T follicular helper cell (primary cell): ENCODE measurements around the gene KRT31.
"Not testable (repeated sequence)": the region's sequence is repeated elsewhere in the genome, so short reads cannot be mapped to it uniquely, and the experiment has no call there.

ENCODE experiments used
- DNase-seq: peaks from one replicate; pipeline ENCODE4 v3.0.0-alpha.2; 2020; ENCODE audit warnings: low read depth

Gene KRT31

DNA sequence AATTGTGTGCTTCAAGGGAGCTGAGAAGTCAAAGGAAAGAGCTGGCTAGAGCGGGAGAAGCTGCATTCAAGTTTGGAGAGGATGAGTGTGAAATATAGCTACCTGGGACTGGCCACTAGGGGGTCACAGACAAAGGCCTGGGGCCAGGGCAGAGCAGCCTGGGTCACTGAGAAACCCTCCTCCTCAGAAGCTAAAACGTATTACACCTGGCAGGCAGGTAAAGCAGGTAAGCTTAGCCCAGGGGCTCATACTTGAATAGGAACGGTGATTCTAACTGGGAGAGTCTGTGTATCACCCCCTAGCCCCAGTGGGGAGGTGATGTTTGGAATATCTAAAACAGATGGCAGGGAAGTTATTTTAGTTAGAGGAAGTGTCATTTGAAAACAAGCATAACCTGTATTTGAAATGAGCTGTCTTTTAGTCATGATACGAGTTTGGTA, 20.2 kb upstream of the KRT31 start:
- DNase-seq: no peak

DNA sequence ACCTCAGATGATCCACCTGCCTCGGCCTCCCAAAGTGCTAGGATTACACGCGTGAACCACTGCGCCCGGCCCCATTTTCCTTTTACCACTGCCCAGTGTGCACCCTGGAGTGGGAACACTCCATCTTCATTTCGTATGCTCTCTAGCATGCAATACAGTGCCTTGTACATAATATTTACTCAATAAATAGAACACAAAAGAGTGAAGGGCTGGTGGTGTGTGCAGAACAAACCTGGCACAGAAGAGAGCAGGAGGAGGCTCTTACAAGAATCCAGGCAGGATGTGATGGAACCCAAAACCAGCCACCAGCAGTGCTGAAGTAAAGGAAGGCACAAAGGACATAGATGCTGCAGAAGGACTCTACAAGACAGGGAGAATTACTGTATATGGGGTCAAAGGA, 19.7 kb upstream of the KRT31 start:
- no peak for DNase-seq

DNA sequence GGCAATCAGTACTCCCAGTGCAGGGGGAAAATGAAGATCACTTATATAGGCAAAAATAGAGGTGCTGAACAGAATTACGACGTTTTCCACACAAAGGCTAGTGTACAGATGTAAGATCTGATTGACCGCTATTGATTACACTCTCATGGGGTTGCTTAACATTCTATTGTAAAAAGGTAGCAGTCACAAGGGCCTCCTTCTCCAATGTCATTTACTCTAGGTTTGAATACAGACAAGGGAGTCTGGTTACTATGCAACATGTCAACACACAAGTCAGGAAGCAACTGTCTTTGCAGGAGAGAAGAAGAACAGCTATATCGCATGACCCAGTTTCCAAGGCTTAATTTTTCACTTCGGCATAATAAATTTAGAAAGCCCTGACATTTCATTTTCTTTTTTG, 19.1 kb upstream of the KRT31 start:
- no peak for DNase-seq

DNA sequence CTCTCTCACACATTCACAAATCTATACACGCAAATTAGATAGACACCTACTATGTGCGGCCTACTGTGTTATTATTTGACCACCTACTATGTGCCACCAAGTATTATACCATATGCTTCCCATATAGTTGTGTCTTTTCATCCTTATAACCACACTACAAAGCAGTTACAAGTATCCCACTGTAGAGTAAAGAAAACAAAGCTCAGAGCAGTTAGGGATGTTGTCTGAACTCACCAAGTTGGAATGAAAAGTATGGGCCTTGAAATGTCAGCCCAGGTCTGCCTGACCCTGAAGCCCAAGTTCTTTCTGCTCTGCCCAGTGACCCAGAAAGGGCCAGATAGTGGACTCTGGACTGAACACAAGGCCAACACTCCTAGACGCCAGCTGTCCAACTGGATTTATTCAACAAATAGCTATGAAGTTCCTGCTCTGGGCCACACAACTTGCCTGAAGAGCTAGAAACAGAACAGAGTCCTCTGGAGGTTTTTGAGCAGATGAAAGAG, 18.5 kb upstream of the KRT31 start:
- DNase-seq: no peak

DNA sequence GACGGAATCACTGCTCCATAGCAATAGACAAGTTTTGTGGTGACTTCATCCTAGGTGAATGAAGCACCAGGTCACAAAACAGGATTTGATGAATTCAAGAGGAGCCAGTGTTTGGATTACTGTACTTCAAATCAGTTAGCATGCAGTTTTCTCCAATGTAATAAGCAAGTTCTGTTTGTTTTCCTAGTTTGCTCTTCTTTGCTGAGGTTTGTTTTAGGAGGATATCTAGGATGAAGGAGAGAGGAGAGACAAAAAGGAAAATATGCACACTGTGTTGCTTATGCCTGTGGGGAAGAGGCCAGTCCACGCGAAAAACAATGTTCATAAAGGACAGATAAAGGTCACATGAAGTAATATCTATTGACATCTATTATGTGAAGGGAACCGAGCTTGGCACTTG, 18.0 kb upstream of the KRT31 start:
- no peak for DNase-seq

DNA sequence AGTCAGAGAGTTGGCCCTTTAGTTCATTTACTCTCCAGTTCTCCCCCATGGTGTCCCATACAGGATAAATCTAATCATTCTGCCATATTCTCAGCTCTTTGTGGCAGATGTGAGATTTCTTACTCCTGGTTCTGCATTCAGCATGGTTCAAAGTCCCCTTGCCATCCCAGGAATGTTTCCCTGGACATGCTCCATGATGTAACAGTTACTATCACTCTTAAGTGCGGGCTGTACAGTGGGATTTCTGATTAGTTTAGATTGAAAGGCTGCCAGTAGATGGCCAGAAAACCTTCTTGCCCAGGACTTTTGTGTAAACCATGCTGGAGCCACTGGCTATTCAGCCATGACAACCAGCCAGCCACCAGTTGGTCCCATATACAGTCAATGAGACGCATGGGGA, 16.6 kb upstream of the KRT31 start:
- no peak for DNase-seq

DNA sequence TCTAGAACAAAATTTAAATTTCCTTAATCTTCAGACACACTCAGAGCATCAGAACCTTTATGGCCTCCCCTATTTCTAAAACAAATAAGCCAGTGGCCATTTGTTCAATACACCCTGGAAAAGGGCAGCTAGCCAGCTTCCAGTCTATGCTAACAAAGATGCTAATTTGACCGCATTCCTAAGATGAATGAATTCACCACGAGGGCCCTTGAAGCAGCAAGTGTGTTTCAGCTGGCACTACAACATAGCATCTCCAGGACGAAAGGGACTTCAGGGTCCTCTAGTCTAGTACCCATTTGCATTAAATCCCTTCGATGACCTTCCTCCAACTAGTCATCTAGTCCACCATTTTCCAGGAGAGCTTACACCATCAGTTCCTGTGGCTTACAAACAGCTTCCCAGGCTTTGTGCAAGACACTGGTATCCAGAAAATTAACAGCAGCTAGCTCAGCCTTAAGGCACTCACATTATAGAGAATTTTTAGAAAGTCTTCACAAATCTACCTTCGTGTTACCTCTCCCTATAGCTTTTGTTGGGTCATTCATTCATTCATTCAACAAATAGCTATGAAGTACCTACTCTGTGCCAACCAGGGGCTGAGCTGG, 16.0 kb upstream of the KRT31 start:
- no peak for DNase-seq

DNA sequence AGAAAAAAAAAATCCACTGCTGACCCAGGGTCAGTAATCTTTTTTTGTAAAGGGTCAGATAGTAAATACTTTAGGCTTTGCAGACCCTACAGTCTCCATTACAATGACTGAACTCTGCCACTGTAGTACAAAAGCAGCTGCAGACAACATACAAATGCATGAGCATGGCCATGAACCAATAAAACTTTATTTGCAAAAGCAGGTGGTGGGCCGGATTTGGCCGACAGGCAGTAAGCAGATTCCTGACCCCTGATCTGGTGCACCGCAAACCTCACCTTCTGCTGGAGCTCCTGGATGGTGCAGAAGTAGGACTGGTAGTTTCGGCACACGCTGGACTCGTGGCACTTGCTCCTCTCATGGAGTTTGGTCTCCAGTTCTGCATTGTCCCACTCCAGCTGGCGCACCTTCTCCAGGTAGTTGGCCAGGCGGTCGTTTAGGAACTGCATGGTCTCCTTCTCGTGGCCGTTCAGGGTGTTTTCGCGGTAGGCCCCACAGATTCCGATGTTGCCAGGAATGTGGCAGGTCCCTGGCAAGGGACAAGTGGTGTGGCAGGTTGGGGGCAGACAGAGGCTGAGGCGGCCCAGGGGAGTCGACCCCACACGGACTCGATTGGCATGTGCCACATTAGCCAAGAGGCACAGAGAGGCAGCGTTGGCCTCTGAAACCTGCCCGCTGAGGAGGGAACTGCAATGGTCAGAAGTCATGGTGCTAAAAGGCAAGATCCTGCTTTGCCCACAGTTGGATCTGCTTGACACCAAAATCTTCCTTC, 13.8 kb upstream of the KRT31 start:
- no peak for DNase-seq

DNA sequence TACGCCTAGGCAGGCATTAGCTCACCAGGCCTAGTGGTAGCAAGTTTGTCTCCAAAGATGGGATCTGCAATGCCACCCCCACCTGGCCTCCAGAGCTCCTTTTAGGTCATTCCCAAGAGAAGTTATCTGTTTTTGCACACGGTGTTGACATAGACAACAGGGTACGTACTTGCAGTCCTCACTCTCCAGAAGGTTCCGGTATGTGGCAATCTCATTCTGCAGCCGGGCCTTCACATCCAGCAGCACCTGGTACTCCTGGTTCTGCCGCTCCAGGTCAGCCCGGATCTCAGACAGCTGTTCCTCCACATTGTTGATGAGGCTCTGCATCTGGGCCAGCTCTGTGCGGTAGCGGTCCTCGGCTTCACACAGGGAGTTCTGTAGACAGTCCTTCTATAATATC, 9.8 kb upstream of the KRT31 start:
- no peak for DNase-seq

DNA sequence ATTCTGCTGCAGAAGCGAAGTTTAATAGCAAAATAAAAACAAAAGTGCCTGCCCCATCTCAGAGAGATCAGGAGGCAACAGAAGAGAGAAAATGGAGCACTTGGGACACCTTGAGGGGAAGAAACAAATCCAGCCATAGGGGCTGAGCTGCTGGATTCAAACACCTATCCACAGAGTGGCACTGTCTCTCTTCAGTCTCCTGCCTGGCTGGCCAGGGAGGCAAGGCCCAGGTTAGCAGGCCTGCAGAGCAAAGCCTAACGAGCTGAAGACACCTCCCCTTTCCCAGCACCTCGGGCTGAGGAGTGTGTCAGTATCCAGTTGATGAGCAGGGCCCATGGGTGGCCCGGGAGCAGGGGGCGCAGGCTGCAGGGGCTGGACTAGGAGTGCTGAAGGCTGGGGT, 8.8 kb upstream of the KRT31 start:
- no peak for DNase-seq

DNA sequence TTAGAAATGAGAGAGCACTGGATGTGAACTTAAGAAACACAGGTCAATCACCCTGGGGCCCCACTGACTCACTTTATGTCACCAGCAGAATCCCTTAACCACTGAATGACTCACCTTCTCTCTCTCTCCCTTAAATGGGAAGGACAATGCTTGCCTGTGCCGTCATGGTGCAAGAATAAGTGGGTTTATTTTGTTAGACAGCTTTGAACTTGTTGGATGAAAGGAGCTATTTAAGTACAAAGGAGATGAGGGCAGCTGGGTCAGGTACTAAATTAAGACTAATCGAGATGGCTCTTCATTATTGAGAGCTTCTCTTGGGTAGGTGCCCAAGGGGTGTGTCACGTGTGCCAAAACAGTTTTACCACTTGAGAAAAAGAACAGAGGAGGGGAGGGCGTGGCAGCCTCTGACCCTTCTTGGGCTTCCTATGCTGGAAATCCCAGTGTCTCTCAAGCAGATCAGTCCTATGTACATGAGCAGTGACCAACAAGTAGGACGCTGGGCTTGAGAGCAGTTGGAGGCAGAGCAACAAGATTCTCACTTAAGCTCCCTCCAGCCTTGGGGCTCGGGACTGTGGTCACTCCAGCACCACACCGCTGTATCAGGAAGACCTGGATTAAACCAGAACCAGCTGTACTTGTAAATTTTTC, 6.7 kb upstream of the KRT31 start:
- DNase-seq: no peak

DNA sequence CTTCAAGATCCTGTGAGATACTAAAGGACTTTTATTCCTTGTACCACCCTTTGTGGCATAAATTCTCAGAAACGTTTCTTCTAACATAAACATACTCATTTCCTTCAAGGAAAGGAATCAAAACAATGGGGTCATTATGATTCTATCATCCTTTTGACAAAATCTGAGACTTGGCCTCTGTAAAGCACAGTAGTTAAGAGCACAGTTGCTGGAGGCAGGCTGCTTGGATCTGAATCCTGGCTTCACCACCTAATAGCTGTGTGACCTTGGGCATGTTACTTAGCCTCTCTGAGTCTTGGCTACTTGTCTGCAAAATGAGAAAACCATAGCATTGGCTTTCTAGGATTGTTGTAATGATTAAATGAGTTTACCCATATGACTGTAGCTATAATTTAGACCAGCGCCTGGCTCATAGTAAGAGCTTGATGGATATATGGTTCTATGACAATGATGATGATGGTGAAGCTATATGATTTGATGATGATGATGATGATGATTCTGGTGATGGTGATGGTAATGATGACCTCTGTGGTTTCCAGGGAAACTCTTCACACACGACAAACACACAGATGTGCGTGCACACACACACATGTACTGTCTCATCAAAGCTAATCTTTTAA, 6.1 kb upstream of the KRT31 start:
- DNase-seq: no peak

DNA sequence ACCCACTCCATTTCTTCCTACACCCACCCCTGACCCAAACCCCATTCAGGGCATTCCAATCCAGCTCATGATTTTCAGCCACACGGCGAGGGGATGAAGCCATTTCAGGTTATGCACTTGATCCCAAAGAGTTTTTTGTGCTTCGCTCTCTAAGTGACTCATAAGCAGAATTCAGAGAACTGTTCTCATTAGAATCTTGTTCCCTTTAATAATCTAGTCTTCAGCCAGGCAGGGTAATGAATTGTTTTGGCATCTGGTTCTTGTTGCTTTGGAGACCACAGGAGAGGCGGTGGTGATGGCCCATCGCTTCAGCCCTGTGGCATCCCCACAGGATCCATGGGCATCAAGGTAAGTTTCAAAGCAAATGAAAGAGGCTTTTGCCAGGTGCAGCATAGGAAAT, 4.8 kb upstream of the KRT31 start:
- no peak for DNase-seq

DNA sequence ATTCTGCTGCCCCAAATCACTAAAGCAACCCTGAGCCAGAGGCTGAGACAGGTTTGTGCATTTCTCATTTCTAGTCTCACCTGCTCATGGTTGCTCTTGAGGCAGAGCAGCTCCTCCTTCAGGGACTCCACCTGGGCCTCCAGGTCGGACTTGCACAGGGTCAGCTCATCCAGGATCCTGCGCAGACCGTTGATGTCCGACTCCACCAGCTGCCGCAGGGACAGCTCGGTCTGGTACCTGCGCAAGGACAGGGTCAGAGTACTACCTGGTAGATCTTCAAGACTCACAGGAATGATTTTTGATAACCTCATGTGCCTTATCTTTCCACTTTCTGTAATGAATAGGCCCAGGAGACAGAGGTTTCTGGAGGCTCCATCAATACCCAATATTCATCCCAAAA, 1.1 kb downstream of the KRT31 start:
- no peak for DNase-seq

DNA sequence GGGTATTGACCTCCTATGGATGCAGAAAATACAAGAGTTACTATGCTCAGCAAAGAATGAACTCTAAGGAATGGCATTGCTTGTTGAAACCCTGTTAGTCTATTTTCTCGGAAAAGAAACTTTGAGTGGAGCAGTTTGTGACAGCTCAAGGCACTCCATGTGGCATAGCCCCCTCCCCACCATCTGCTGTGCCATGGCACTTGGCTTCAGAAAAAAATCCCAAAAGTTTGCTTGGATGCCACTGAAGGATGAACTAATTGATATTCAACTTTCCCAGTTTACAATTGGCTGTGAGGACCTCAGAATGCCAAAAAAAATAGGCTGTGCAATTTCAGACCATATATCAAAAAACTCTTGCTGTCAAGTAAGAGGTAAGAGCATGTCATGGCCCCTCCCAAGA, 1.8 kb downstream of the KRT31 start:
- DNase-seq: no peak

DNA sequence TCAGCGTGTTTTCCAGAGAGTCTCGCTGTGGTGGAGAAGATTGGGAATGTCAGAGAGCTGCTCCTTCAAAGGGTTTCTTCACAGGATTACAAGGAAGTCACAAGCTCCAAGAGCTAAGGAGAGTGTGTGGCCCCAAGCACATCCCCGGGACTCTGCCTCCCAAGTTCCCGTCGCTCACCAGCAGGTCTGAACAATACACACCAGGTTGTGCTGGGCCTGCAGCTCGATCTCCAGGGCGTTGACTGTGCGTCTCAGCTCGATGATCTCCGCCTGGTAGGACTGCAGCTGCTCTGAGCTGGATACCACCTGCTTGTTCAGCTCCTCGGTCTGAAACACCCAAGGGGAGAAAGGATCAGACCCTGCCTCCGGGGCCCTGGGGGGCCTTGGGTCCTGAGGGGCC, 2.4 kb downstream of the KRT31 start:
- DNase-seq: not testable (repeated sequence)

DNA sequence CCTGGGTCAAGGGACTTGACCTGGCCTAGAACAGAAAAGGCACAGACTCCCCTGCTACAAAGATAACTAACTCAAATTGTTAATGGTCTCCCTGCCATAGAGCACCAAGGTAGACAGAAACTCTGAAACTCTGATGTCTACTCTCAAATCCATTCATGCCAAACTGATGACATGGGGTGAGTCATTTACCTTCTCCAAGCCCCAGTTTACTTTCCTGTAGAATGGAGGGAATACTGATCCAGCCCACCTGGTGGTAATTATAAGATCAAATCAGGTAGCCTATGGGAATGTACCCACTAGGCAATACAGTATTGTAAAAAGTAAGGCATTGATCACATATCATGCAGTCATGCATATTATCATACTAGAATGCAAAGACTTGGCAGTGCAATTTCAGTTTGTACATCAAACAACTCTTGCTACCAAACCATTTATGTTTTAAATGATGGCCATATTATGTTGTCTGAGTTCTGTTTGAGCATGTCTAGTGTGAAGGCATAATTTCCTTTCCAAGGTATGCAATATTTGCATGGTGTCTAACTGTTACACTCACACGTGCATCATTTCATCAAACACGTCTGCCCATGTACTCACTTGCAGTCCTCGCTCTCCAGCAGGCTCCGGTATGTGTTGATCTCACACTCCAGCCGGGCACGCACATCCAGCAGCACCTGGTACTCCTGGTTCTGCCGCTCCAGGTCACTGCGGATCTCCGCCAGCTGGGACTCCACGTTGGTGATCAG, 3.0 kb downstream of the KRT31 start:
- no peak for DNase-seq

DNA sequence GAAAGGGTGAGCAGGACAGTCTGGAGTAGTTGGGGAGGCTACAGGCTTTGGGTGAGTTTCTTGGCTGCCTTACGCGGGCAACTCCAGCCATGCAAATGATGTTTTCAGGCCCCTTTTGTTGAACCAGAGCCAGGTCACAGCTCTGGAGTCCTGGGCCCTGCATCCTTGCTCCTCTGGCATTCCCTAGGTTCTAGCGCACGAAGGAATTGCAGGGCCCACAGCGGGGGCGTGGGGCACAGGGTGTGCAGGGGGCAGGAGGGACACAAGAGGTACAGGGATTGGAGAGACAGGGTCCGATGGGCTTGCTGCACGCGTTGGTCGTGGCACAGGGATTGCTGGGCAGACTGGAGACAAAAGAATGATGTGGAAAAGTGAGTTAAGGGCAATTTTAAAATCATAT, 3.6 kb downstream of the KRT31 start:
- DNase-seq: no peak

DNA sequence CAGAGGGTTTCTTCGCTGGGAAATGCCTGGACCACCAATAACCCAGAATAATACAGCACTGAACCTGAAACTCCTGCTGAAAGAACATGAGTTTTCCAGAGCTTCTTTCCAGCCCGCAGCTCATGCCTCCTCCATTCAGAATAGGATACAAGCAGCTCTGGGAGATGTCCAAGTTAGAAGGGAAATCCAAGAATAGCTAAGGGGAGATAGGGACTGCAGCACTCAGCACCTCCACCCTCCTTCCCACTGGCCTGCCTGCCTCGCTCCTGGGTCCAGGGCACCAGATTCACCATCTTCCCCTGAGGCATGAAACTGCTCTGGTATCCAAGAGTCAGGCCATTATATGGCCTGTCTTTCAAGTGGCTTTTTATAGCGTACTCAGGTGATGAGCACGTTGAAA, 4.1 kb downstream of the KRT31 start:
- DNase-seq: no peak

DNA sequence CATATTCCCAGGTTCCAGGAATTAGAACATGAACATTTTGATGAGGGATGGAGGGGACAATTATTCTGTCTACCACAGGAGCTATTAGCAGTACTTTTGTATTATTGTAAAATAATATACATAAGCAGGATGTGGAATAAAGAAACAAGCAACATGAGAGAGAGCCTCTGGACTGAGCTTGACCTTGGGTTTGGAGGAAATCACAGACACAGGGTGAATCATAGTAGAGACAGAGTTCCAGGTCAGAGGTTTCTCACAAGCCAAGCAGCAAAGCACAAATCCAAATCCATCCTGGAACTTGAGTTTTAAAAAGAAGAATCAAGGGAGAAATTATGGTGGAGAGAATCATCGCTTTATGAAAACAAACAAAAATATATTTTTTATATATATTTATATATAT, 5.1 kb downstream of the KRT31 start:
- DNase-seq: no peak

DNA sequence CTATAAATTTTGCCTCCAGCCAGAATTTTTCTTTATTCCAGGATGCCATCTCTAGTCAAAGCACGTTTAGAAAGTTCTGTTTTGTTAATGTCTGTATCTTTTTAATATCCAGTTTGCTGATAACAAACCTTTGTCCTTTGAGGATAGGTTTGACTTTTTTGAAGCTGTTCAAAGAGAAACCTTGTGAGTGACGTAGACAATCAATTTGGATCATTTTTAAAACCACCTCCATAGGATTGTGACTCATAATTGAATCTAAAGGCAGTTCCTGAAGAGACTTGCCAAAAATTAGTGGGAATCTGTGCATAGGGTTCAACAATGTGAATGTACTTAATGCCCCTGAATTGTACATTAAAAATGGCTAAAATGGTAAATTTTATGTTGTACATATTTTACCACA, 5.9 kb downstream of the KRT31 start:
- DNase-seq: no peak

DNA sequence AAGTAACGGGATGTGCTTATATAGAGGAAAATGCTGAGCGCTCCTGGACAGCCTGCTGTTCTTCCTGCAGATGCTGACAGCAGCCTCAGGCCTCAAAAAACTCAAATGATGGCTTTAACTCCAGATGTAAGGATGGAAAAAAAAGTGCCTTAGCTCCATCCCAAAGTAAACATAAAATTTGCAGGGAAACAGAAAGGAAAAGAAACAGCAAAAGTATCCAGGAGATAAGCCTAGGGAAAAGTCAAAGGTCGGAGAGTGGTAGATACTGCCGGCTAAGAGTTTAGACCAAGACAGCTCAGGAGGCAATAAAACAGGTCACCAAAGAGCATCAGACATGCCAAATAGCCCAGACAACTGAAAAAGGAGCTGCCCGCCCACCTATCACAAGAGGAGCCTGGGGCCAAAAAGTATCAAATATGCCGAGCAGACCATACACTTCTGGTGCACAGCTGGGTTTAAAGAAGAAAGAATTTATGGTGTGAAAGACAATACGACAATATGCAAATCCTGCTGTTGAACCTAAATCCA, 6.9 kb downstream of the KRT31 start:
- DNase-seq: no peak
